Measurements from ENCODE around the gene NAE1.

Gene NAE1

DNA sequence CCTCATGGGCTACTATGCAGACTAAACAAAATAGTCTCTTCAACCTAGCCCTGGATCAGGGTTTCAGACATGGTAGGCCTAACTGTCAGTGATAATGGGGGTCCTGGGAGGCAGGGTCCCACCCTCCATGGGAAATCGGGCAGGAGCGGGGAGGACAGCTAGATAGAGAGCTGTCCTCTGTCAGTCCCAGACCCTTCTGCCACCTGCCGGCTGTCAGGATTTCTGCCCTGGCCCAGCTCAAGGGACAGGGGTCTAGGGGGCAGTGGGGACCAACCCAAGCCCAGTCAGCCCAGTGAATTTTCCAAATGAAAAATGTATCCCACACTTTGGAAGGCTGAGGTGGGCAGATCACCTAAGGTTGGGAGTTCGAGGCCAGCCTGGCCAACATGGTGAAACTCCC lies 18.8 kb upstream of the NAE1 start:
- no peak for DNase-seq

DNA sequence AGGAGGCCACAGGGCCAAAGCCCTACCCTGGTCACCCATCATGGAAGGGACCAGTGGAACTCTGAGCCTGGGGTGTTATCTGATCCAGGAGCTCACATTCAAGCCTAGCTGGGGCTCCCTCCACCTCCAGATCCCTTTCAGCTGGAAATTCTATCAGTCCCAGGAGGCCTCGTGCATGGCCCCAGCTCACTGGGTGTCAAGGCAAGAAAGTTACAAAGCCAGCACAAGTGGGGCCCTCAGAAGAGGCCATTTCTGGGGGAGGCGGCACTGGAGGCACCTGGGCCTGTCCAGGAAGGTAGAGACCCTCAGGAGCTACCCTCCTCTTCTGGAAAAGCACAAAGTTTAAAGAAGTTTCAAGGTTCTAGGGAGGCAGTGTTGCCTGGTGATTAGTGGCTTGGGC lies 18.2 kb upstream of the NAE1 start:
- no peak for DNase-seq

- no peak for DNase-seq
Measured at GRCh38 chr16:66848172-66848571, 17.4 kb upstream of the NAE1 start.

DNA sequence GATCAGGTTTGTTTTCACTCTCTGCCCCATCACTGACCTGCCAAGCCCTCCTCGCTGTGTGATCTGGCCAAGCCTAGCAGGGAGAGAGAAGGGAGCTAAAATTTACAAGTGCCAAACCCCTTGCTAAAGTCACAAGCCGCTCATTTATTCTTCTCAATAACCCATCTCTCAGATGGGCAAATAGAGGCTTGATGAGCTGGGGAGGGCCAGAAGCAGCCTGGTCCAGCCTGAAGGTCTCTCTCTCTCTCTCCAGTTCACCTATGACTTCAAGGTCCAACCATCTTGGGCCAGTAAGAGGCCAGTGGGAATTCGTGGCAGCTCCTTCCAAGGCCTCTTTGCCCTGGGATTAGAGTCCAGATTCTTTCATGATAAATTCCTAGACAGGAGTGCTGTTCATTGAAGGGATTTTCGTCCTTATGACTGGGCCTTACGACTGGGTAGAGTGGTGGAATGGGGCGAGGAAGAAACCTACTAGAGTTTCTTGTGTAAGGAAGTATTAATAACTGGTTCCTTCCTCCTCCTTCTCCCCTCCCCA lies 16.8 kb upstream of the NAE1 start:
- DNase-seq, result no peak

DNA sequence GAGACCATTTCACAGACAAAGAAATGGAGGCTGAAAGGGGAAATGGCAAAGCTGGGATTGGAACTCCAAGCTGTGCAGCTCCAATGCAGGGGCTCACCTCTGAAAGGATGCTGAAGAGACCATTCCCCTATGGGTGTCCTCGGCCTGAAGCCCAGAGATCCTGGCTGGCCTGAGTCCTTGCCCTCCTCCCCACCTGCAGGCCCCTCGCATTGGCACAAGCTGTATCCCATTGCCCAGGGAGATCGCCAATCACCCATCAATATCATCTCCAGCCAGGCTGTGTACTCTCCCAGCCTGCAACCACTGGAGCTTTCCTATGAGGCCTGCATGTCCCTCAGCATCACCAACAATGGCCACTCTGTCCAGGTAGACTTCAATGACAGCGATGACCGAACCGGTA lies 16.1 kb upstream of the NAE1 start:
- DNase-seq, result no peak

DNA sequence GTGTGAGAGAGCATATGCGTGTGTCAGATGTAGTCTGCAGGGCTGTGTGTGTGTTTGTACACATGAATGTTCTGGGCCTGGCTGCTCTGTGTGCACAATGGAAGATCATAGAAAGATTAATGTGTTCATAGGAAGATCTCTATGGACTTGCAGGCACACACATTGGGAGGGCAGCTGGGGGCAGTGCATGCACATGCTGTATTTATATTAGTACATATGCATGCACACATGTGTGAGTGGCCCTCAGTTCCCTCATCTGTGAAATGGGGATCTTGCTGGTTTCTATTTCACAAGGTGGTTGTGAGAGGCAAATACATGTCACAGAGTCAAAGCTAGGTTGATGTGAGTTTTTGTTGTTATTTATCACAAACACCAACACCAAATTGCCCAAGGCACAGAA lies 15.5 kb upstream of the NAE1 start:
- DNase-seq, result no peak

DNA sequence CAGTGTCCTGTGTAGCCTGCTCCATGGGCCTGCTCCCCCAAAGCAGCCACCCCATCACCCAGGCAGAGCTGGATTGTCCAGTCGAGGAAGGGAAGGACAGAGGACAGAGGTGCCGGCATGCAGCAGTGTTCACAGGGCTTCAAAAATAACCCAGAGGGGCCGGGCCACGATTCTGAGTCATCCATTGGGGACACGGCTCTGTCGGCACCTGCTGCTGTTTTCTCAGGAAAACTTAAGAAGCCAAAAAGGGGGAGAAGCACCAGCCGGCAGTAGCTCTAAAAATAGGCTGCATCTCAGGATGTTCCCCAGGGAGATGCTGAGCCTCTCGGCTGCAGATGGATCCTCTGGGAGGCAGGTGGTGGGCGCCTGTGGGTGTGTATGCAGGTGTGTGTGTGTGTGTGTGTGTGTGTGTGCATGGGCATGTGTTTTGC lies 15.0 kb upstream of the NAE1 start:
- DNase-seq, result no peak

- no peak for DNase-seq
Measured at GRCh38 chr16:66845080-66845410, 14.3 kb upstream of the NAE1 start.

GRCh38 chr16:66844342-66845079 lies 13.7 kb upstream of the NAE1 start, which contains the start of gene CA7:
CA7 (plus strand) TSS chr16:66844414; CDS start chr16:66844488, 74 bp downstream.
- DNase-seq, result no peak

DNA sequence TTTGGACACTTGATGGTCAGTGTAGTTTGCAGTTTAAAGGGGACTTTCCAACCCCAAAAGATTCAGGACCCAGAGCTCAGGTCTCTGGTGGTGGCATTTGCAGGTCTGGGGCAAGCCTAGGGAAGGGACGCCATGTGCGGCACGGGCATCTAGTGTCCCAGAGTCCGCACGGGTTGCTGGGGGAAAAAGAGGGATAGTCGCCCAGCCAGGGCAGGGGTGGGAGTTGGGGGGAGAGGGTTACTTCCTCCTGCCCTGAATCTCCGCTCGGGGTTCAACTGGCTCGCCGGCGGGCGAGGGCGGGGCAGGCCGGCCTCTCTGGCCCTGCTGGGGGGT lies 13.2 kb upstream of the NAE1 start:
- no peak for DNase-seq

- DNase-seq, result no peak
Measured at GRCh38 chr16:66843191-66843590, 12.4 kb upstream of the NAE1 start.

GRCh38 chr16:66842765-66843164 lies 12.0 kb upstream of the NAE1 start:
- DNase-seq, result no peak

- no peak for DNase-seq
Measured at GRCh38 chr16:66841366-66841765, 10.6 kb upstream of the NAE1 start.

GRCh38 chr16:66840883-66841282 lies 10.1 kb upstream of the NAE1 start:
- no peak for DNase-seq

GRCh38 chr16:66834746-66835145 lies 4.0 kb upstream of the NAE1 start:
- no peak for DNase-seq

- DNase-seq, result no peak
Measured at GRCh38 chr16:66832661-66833305, 2.0 kb upstream of the NAE1 start.

DNA sequence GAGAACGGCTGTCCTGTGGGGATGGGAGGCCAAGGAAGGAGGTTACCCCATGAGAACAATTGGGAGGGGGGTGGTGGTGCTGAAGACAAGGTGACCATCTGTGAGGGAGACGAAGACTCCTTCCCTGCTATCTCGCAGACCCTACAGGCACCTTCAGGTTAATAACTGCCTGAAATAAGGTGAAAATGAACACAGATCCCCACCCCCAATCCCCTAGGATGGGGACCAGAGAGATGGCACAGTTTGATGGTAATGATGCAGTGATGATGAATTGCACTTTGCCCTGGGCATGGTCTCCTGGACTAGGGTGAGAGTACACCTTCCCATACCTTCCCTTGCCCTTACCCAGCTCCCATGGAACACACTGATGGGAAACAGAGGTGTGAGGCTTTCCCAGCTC lies 1.4 kb upstream of the NAE1 start:
- no peak for DNase-seq

GRCh38 chr16:66824006-66824405 lies 6.8 kb downstream of the NAE1 start:
- DNase-seq, result no peak

GRCh38 chr16:66814734-66815133 lies 16.0 kb downstream of the NAE1 start:
- no peak for DNase-seq

DNA sequence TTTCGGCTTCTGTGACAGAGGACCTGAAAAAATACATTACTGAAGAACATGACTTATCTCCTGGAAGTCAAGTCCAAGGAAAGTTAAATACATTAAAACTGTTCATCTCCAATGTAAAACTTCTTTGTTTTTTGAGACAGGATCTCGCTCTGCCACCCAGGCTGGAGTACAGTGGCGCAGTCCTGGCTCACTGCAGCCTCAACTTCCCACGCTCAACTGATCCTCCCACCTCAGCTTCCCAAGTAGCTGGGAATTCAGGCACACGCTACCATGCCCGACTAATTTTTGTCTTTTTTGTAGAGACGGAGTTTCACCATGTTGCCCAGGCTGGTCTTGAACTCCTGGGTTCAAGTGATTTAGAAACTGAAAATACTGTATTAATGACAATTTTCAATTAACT lies 19.7 kb downstream of the NAE1 start:
- no peak for DNase-seq

DNA sequence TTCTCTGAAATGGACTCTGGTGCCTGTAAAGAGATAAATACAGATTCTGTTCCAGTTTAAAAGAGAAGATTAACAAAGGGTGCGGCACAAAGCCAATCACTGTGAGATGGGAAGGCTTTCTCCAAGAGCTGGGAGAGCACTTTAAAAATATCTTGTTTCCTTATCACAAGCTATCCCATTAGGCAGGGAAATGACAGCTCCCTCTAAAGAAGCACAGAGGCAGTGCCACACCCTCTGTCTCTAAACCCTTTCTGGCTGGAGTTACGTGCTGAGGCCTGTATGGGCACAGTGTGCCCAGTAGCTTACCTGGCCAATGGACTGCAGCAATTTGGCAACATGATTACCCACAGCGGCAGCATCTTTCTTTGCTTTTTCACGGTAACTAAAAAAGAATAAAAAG lies 20.4 kb downstream of the NAE1 start:
- no peak for DNase-seq

- DNase-seq, result no peak
Measured at GRCh38 chr16:66809765-66810164, 21.0 kb downstream of the NAE1 start.

DNA sequence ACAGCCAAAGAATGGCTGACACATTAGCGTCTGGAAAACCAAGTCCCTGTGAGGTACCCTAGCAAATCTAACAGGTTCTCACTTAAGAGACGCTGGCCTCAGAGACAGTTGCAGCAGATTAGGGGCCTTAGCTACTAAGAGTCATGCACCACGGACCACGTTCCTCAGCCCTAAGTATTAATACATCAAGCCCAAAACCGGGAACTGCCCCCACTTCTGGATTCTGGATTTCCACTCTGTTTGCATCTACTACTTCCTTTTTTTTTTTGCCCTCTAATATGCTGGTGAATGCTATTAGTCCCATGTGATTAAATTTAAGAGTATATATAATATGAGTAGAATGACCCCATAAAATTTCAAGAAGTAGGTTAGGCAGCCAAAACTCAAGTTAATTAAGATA lies 28.6 kb downstream of the NAE1 start:
- no peak for DNase-seq

DNA sequence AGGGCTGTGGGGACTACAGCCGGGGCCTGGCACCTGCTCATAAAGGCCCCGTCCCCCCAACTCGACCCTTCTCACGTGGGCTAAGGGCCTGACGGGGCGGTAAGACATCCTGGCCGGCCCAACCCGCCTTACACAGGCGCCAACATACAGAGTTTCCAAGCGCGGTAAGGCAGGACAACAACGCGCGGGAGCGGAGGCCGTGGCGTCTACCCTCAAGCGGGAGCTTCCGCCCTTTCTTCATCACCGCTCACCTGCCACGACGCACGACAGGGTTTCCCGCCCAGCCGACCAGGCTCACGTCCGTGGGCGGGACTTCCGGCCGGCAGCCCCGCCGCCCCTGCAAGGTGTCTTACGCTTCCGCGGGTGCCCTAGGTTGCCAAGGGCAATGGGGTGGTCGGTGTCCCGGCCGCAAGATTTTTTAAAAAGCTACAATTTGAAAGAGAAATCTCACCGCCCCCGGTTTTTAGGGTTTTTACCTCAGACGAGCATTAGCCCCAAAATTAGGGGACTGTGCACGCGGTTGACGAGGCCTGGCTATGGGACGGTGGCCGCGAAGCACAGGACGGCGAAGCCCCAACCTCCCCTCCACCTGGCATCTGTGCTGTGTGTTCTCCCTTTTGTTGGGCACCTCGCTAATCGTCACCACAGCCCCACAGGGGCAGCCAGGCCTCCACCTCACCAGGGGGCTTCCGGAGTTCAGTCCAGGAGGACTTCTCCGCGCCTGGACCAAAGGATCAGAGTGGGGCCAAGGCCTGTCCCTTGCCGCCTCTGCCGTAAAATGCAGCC lies 29.3 kb downstream of the NAE1 start, which contains the start of gene TERB1:
Gene TERB1 (minus strand): TSS at position 265 of the 786 bp plus-strand sequence. CDS start 4,786 bp downstream, outside the sequence.
- no peak for DNase-seq
